NT2/D1 (cell line): Measurements from ENCODE around the gene MRPL18.

ENCODE experiments used
- SUZ12 ChIP-seq: IDR thresholded peaks from 2 replicates; pipeline ENCODE4 v1.6.1; 2011; ENCODE audit not compliant: insufficient read length, insufficient read depth; ENCODE audit errors: extremely low read depth
- YY1 ChIP-seq: IDR thresholded peaks from 2 replicates; pipeline ENCODE4 v1.6.1; 2011; ENCODE audit not compliant: insufficient read length, insufficient read depth
- ZNF274 ChIP-seq: IDR thresholded peaks from 2 replicates; pipeline ENCODE4 v1.6.1; 2011; ENCODE audit warnings: mild to moderate bottlenecking, low read depth, low read length

GRCh38 chr6:159788276-159788675 lies 2.0 kb upstream of the MRPL18 start:
- TF ChIP-seq ZNF274 (no peak), SUZ12 (no peak), YY1 (no peak)
